WTC11 (cell line): ENCODE data around the gene UBXN2A. TPM values are rescaled to one million over a fixed set of nuclear protein-coding genes. Genes with fewer than 3 reads are reported as not detected.

Experiments
- ATAC-seq: fragments of 200-7000 bp; cut with Tn5 transposase; 2 replicates; pipeline ENCODE4 v1.10.0; 2021; ENCODE audit warnings: mild to moderate bottlenecking, moderate library complexity
- CTCF ChIA-PET: fragments of 300-600 bp; sonication (Branson Sonifier 250); formaldehyde crosslinking; loops from one replicate; lab custom pipeline; 2021; ENCODE audit warnings: antibody characterized with exemption; lab: Charles Lee
- POLR2A ChIA-PET: fragments of 350-600 bp; sonication (Branson Sonifier 250); formaldehyde crosslinking; loops from one replicate; lab custom pipeline; 2021; ENCODE audit warnings: antibody characterized with exemption; lab: Charles Lee
- DNase-seq: peaks from one replicate; pipeline ENCODE4 v3.0.0; 2021; ENCODE audit warnings: low spot score
- H3K27ac Mint-ChIP-seq: 2 replicates; pipeline ENCODE4 v1.8.0; 2021; ENCODE audit warnings: mixed read lengths
- H3K27me3 Mint-ChIP-seq: 2 replicates; pipeline ENCODE4 v1.8.0; 2021; ENCODE audit warnings: low read depth, mild to moderate bottlenecking, moderate library complexity, mixed read lengths
- H3K36me3 Mint-ChIP-seq: 2 replicates; pipeline ENCODE4 v1.8.0; 2021; ENCODE audit warnings: mixed read lengths
- H3K4me1 Mint-ChIP-seq: 2 replicates; pipeline ENCODE4 v1.8.0; 2022; ENCODE audit warnings: mixed read lengths
- H3K4me3 Mint-ChIP-seq: 2 replicates; pipeline ENCODE4 v1.8.0; 2021; ENCODE audit warnings: mild to moderate bottlenecking, moderate library complexity, mixed read lengths
- H3K9me3 Mint-ChIP-seq: 2 replicates; pipeline ENCODE4 v1.8.0; 2021; ENCODE audit warnings: mixed read lengths
- GABPB1 ChIP-seq: sonication (generic); formaldehyde crosslinking; IDR thresholded peaks from 2 replicates; pipeline ENCODE4 v1.8.1; 2023; ENCODE audit warnings: mild to moderate bottlenecking, missing genetic modification reagents
- MXD4 ChIP-seq: fragments of 250-450 bp; sonication (Bioruptor Pico); IDR thresholded peaks from 2 replicates; pipeline ENCODE4 v1.8.0; 2021; ENCODE audit warnings: mild to moderate bottlenecking, moderate library complexity, borderline replicate concordance
- PRRX2 ChIP-seq: fragments of 250-450 bp; sonication (Bioruptor Pico); IDR thresholded peaks from 2 replicates; pipeline ENCODE4 v1.8.0; 2021; ENCODE audit warnings: mild to moderate bottlenecking
- SP1 ChIP-seq: sonication (generic); formaldehyde crosslinking; conservative IDR thresholded peaks from 2 replicates; pipeline ENCODE4 v1.8.1; 2022; ENCODE audit warnings: missing genetic modification reagents
- ZNF232 ChIP-seq: sonication (generic); formaldehyde crosslinking; IDR thresholded peaks from 2 replicates; pipeline ENCODE4 v1.8.0; 2022; ENCODE audit warnings: mild to moderate bottlenecking, missing genetic modification reagents
- ZNF416 ChIP-seq: fragments of 250-450 bp; sonication (Bioruptor Pico); IDR thresholded peaks from 2 replicates; pipeline ENCODE4 v1.9.0; 2021; ENCODE audit warnings: mild to moderate bottlenecking, inconsistent platforms
- total RNA-seq: library from RNA; stranded (reverse); gene quantifications from 3 replicates; pipeline ENCODE4 v1.2.3, GENCODE V29; 2021
- TF ChIP-seq, protein P1 (sequence below): fragments of 250-450 bp; sonication (Bioruptor Pico); conservative IDR thresholded peaks from 2 replicates; pipeline ENCODE4 v1.9.0; 2021; ENCODE audit warnings: mild to moderate bottlenecking
- TF ChIP-seq, protein P2 (sequence below): fragments of 200-600 bp; IDR thresholded peaks from 2 replicates; pipeline ENCODE4 v1.8.0; 2022; ENCODE audit warnings: antibody characterized with exemption
- TF ChIP-seq, protein P3 (sequence below): fragments of 250-450 bp; sonication (Bioruptor Pico); IDR thresholded peaks from 2 replicates; pipeline ENCODE4 v1.9.0; 2021; ENCODE audit warnings: mild to moderate bottlenecking
- TF ChIP-seq, protein P4 (sequence below): sonication (generic); formaldehyde crosslinking; IDR thresholded peaks from 2 replicates; pipeline ENCODE4 v1.8.0; 2023; ENCODE audit warnings: missing genetic modification reagents, mild to moderate bottlenecking, borderline replicate concordance
- TF ChIP-seq, protein P5 (sequence below): sonication (generic); formaldehyde crosslinking; conservative IDR thresholded peaks from 2 replicates; pipeline ENCODE4 v1.8.1; 2023; ENCODE audit warnings: mild to moderate bottlenecking, low read depth, missing genetic modification reagents, moderate library complexity

The UBXN2A gene
- total RNA-seq, 1 experiment from 2014 or later = 16.8 TPM

DNA sequence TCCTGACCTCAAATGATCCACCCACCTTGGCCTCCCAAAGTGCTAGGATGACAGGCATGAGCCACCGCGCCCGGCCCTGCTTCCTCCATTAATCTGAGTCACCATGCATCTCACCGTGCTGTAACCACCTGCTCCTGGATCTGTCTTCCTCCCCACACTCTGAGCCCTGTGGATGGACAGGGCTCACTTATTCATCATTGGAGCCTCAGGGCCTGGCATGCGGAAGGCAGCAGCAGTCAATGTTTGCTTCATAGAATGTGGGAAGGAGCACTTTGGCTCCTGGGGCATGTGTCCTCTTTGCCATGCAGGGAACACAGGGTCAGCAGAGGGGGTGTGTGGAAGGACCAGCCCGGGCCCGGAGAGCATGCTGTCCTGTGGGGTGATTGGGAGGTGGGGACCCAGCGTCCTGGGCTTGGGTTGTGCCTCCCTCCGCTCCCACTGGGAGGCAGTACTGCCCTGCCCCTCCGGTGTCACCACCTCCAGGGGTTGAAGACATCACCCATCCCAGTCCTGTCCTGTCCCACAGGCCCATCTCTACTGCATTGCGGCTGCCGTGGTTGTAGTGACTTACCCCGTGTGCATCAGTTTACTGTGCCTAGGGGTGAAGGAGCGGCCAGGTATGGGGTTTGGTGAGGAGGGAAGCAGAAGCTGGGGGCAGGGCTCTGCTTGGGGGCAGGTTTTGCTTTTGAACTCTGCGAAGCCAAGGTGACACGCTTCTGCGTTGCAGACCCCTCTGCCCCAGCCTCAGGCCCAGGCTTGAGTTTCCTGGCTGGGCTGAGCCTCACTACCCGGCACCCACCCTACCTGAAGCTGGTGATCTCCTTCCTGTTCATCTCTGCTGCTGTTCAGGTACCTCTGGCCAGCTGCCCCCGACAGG, 81.1 kb downstream of the UBXN2A start:
- Mint-ChIP-seq H3K4me1 (peaks cover 47% of the 10 kb centered on the region), H3K27me3 (no peaks in the 10 kb centered on the region), H3K27ac (peak overlapping the region; percentile 91), H3K36me3 (peaks cover 16% of the 10 kb centered on the region), H3K4me3 (no peak overlapping the region), H3K9me3 (no peaks in the 10 kb centered on the region)
- DNase-seq (peak; percentile 83), ATAC-seq (peak; percentile 91)
- TF ChIP-seq, protein P1, sequence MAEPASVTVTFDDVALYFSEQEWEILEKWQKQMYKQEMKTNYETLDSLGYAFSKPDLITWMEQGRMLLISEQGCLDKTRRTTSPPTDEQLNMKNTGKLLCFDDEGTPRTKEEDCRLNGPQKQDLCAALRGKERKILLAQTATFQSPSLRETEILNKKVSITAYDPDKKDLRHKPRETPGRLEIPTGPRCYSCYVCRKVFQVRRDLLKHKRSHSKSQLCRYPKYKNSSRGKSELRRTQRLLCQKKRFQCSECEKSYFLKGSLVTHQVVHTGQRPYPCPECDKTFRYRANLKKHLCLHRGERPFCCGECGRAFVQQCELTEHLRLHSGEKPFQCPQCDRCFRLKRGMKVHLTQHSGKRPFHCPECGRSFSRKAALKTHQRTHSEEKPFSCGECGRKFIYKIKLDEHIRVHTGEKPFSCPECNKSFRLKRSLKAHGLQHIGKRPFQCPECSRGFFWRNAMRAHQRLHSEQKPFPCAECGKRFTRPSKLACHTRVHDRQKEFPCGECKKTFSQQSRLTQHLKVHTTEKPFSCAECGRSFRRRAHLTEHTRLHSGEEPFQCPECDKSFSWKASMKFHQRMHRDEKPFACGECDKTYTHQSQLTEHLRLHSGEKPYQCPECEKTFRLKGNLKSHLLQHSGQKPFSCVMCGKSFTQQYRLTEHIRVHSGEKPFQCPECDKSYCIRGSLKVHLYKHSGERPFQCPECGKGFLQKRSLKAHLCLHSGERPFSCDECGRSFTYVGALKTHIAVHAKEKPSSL (CRISPR knock-in tag) = no peak
- TF ChIP-seq, protein P2, sequence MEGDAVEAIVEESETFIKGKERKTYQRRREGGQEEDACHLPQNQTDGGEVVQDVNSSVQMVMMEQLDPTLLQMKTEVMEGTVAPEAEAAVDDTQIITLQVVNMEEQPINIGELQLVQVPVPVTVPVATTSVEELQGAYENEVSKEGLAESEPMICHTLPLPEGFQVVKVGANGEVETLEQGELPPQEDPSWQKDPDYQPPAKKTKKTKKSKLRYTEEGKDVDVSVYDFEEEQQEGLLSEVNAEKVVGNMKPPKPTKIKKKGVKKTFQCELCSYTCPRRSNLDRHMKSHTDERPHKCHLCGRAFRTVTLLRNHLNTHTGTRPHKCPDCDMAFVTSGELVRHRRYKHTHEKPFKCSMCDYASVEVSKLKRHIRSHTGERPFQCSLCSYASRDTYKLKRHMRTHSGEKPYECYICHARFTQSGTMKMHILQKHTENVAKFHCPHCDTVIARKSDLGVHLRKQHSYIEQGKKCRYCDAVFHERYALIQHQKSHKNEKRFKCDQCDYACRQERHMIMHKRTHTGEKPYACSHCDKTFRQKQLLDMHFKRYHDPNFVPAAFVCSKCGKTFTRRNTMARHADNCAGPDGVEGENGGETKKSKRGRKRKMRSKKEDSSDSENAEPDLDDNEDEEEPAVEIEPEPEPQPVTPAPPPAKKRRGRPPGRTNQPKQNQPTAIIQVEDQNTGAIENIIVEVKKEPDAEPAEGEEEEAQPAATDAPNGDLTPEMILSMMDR = peak; percentile 39; the same call in 1 of the 2 replicates
- TF ChIP-seq ZNF232 (peak; percentile 62; the same call in 1 of the 2 replicates), SP1 (no peak)
- TF ChIP-seq, protein P3, sequence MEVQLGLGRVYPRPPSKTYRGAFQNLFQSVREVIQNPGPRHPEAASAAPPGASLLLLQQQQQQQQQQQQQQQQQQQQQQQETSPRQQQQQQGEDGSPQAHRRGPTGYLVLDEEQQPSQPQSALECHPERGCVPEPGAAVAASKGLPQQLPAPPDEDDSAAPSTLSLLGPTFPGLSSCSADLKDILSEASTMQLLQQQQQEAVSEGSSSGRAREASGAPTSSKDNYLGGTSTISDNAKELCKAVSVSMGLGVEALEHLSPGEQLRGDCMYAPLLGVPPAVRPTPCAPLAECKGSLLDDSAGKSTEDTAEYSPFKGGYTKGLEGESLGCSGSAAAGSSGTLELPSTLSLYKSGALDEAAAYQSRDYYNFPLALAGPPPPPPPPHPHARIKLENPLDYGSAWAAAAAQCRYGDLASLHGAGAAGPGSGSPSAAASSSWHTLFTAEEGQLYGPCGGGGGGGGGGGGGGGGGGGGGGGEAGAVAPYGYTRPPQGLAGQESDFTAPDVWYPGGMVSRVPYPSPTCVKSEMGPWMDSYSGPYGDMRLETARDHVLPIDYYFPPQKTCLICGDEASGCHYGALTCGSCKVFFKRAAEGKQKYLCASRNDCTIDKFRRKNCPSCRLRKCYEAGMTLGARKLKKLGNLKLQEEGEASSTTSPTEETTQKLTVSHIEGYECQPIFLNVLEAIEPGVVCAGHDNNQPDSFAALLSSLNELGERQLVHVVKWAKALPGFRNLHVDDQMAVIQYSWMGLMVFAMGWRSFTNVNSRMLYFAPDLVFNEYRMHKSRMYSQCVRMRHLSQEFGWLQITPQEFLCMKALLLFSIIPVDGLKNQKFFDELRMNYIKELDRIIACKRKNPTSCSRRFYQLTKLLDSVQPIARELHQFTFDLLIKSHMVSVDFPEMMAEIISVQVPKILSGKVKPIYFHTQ (CRISPR knock-in tag) = no peak
- ChIA-PET POLR2A (interaction anchor here (1.7 kb wide), 1 partner anchor 11 kb away, joined by 4 read pairs; the partner anchor contains the start of gene MFSD2B), CTCF (interaction anchor here (1.0 to 1.6 kb wide), 7 partner anchors 11 to 94 kb away, joined by 3 to 7 read pairs (median 5); partner anchors contain the start of genes ATAD2B, MFSD2B, TP53I3 and WDCP)

DNA sequence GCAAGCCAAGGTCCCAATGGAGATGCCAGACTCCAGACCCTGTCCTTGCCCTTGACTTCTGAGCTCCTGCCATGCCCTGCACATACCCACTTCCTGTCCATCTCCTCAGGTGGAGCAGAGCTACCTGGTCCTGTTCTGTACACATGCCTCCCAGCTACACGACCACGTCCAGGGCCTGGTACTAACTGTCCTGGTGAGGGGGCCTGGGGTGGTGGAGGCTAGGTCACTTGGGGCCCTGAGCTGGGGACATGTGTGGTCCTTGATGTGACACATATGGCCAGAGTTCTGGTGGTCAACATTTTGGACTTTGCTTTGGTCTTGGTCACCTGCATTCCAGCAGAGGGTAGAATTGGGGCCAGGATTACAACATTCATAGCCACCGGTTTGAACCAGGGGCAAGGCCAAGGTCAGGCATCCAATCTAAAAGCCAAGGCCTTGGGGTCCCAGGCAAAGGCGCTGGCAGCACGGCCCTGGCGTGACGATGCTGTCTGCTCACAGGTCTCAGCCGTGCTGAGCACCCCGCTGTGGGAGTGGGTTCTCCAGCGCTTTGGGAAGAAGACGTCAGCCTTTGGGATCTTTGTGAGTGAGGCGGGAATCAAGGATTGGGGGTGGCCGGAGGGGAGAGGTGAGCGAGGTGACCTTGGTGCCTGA, 82.2 kb downstream of the UBXN2A start:
- Mint-ChIP-seq H3K4me3 (no peak overlapping the region), H3K27me3 (no peaks in the 10 kb centered on the region), H3K36me3 (peaks cover 16% of the 10 kb centered on the region), H3K4me1 (peaks cover 54% of the 10 kb centered on the region), H3K9me3 (no peaks in the 10 kb centered on the region), H3K27ac (peak overlapping the region; percentile 41; the same call in 1 of the 2 replicates)
- POLR2A ChIA-PET = interaction anchor here (0.6 kb wide), 1 partner anchor 53 kb away, joined by 3 read pairs; no protein-coding TSS in a partner anchor
- no peak for TF ChIP-seq PRRX2
- TF ChIP-seq GABPB1 (CRISPR knock-in tag) = peak; percentile 48; the same call in 1 of the 2 replicates
- TF ChIP-seq, protein P4, sequence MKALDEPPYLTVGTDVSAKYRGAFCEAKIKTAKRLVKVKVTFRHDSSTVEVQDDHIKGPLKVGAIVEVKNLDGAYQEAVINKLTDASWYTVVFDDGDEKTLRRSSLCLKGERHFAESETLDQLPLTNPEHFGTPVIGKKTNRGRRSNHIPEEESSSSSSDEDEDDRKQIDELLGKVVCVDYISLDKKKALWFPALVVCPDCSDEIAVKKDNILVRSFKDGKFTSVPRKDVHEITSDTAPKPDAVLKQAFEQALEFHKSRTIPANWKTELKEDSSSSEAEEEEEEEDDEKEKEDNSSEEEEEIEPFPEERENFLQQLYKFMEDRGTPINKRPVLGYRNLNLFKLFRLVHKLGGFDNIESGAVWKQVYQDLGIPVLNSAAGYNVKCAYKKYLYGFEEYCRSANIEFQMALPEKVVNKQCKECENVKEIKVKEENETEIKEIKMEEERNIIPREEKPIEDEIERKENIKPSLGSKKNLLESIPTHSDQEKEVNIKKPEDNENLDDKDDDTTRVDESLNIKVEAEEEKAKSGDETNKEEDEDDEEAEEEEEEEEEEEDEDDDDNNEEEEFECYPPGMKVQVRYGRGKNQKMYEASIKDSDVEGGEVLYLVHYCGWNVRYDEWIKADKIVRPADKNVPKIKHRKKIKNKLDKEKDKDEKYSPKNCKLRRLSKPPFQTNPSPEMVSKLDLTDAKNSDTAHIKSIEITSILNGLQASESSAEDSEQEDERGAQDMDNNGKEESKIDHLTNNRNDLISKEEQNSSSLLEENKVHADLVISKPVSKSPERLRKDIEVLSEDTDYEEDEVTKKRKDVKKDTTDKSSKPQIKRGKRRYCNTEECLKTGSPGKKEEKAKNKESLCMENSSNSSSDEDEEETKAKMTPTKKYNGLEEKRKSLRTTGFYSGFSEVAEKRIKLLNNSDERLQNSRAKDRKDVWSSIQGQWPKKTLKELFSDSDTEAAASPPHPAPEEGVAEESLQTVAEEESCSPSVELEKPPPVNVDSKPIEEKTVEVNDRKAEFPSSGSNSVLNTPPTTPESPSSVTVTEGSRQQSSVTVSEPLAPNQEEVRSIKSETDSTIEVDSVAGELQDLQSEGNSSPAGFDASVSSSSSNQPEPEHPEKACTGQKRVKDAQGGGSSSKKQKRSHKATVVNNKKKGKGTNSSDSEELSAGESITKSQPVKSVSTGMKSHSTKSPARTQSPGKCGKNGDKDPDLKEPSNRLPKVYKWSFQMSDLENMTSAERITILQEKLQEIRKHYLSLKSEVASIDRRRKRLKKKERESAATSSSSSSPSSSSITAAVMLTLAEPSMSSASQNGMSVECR = no peak
- no peak for TF ChIP-seq MXD4 (CRISPR knock-in tag)
- TF ChIP-seq ZNF416 (CRISPR knock-in tag) = no peak
- TF ChIP-seq, protein P5, sequence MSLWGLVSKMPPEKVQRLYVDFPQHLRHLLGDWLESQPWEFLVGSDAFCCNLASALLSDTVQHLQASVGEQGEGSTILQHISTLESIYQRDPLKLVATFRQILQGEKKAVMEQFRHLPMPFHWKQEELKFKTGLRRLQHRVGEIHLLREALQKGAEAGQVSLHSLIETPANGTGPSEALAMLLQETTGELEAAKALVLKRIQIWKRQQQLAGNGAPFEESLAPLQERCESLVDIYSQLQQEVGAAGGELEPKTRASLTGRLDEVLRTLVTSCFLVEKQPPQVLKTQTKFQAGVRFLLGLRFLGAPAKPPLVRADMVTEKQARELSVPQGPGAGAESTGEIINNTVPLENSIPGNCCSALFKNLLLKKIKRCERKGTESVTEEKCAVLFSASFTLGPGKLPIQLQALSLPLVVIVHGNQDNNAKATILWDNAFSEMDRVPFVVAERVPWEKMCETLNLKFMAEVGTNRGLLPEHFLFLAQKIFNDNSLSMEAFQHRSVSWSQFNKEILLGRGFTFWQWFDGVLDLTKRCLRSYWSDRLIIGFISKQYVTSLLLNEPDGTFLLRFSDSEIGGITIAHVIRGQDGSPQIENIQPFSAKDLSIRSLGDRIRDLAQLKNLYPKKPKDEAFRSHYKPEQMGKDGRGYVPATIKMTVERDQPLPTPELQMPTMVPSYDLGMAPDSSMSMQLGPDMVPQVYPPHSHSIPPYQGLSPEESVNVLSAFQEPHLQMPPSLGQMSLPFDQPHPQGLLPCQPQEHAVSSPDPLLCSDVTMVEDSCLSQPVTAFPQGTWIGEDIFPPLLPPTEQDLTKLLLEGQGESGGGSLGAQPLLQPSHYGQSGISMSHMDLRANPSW (CRISPR knock-in tag) = no peak
- ATAC-seq = no peak
- CTCF ChIA-PET = interaction anchor here (1.0 to 1.5 kb wide), 5 partner anchors 12 to 95 kb away, joined by 3 to 7 read pairs (median 6); partner anchors contain the start of genes ATAD2B, MFSD2B, TP53I3 and WDCP
- DNase-seq = no peak
